AG09309 (cell line): ENCODE results near the gene TNFSF18.

ENCODE experiments used
- DNase-seq: peaks from one replicate; pipeline ENCODE4 v3.0.0-alpha.2; 2010; ENCODE audit warnings: low read depth
- H3K4me3 ChIP-seq: 2 replicates; pipeline ENCODE4 v1.5.1; 2011; ENCODE audit warnings: mild to moderate bottlenecking, low read depth, low read length, moderate library complexity; ENCODE audit not compliant: control insufficient read depth
- CTCF ChIP-seq: IDR thresholded peaks from 2 replicates; pipeline ENCODE4 v1.5.1; 2011; ENCODE audit warnings: mild to moderate bottlenecking, low read depth, low read length, inconsistent platforms; ENCODE audit not compliant: insufficient read depth, control insufficient read depth; ENCODE audit errors: missing control alignments

Gene TNFSF18

GRCh38 chr1:173023343-173023742 is 27.4 kb downstream of the TNFSF18 start:
- no peak for DNase-seq

GRCh38 chr1:173020138-173020750 is 30.5 kb downstream of the TNFSF18 start:
- H3K4me3 ChIP-seq = no peak overlapping the region
- TF ChIP-seq CTCF = no peak
- no peak for DNase-seq

More at GRCh38 chr1:173023343-173023742, 27.4 kb downstream of the TNFSF18 start:
- TF ChIP-seq CTCF = no peak
- no peak overlapping the region for H3K4me3 ChIP-seq

- no peak for DNase-seq
- TF ChIP-seq CTCF = no peak
These were observed 32.9 kb downstream of the TNFSF18 start for GRCh38 chr1:173017792-173018191.

GRCh38 chr1:173016419-173016818 is 34.3 kb downstream of the TNFSF18 start:
- no peak for DNase-seq
- no peak for TF ChIP-seq CTCF
- no peak overlapping the region for H3K4me3 ChIP-seq

More at GRCh38 chr1:173017792-173018191, 32.9 kb downstream of the TNFSF18 start:
- no peak overlapping the region for H3K4me3 ChIP-seq

GRCh38 chr1:173015629-173016028 is 35.1 kb downstream of the TNFSF18 start:
- no peak overlapping the region for H3K4me3 ChIP-seq
- TF ChIP-seq CTCF = no peak
- DNase-seq = no peak

GRCh38 chr1:173014160-173014559 is 36.6 kb downstream of the TNFSF18 start:
- no peak for DNase-seq
- H3K4me3 ChIP-seq = no peak overlapping the region
- TF ChIP-seq CTCF = no peak
